GM19468 (cell line): ENCODE data around the gene RBMY1A1.
"Not testable (repeated sequence)": the region's sequence is repeated elsewhere in the genome, so short reads cannot be mapped to it uniquely, and the experiment has no call there.

Experiments used
- ATAC-seq: cut with Tn5 transposase; IDR thresholded peaks from one replicate; pipeline ENCODE4 v1.9.1; 2021; ENCODE audit warnings: mild to moderate bottlenecking, moderate library complexity, moderate number of reproducible peaks; ENCODE audit not compliant: unreplicated experiment; ENCODE audit errors: extremely low read depth

RBMY1A1 gene

DNA sequence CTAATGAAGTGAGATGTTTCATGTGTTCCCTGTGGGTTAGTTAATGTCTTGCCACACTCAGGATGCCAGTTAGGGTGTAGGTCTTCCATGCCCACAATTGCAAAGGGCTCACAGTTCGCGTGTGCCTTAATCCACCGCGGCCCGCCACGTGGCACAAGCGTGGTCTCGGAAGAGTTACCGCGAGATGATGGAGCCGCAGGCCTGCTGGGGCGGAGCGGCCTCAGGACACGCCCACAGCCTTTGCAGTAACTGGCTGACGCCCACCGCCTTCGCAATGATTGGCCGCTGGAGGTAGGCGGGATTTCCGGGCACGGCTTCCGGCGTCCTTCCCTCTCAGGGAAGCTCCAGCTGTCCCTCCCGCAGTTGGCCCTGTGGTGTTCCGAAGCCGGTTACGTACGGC, at the start of gene RBMY1A1:
RBMY1A1 (plus strand) TSS at position 301 of the 400 bp plus-strand sequence. CDS start 2,013 bp downstream, outside the sequence.
- ATAC-seq = not testable (repeated sequence)

- ATAC-seq = not testable (repeated sequence)
Observed at GRCh38 chrY:21511038-21511437, 23.6 kb upstream of the RBMY1A1 start, which contains the start of gene RBMY1B. TSS of gene RBMY1B (plus strand) at chrY:21511338. CDS start at chrY:21513351, 2,013 bp downstream.

- ATAC-seq = not testable (repeated sequence)
Observed at GRCh38 chrY:21559316-21559984, 24.8 kb downstream of the RBMY1A1 start.

- ATAC-seq = no peak
Observed at GRCh38 chrY:21585449-21585848, 50.8 kb downstream of the RBMY1A1 start.

GRCh38 chrY:21586454-21586853, 51.8 kb downstream of the RBMY1A1 start:
- not testable (repeated sequence) for ATAC-seq

GRCh38 chrY:21592059-21592458, 57.4 kb downstream of the RBMY1A1 start:
- ATAC-seq = no peak

- not testable (repeated sequence) for ATAC-seq
Observed at GRCh38 chrY:21596287-21596686, 61.6 kb downstream of the RBMY1A1 start.
